Measurements from ENCODE around the gene SELENOS. TPM values are rescaled to one million over a fixed set of nuclear protein-coding genes. Genes with fewer than 3 reads are reported as not detected.

SELENOS gene
- total RNA-seq, 4 donors from 2014 or later, result 14.0 to 119 (median 103) TPM

DNA sequence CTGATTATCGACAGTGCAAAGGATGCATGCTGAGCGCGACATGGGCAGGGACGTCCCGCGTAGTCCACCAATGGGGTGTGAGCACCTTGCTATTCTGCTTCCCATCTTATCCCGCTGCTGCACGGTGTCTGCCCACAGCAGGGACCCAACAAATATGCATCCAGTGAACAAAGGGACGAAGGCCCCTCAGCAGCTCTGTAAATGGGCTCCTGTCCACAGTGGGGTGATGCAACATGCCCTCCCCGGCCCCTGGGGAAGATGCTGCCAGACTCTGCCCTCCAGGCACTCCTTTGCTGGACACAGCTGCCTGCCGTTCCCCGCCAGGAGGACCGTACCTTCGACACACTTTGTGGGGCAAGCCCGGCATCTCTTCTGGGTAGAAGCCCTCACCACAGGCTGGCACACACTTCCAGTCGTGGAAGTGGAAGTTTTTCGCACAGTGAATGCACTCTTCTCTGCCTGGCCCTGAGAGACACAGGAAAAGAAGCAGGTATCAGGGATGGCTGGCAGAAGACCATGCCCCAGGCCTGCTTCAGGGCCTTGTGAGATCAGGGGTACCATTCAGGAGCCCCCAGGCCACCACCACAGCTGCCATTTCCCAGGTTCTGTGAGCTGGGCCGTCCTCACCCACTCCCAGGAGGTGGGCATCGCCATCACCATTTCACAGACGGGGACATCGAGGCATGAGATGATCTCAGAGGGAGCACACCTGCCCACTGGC is 35.9 kb upstream of the SELENOS start:
- no peaks in the 10 kb centered on the region for H3K9me3 ChIP-seq
- no peak overlapping the region for H3K4me3 ChIP-seq
- H3K27me3 ChIP-seq, result no peaks in the 10 kb centered on the region
- TF ChIP-seq CTCF (IDR thresholded peaks at IDR 0.05) (no peak), POLR2A (IDR thresholded peaks at IDR 0.05) (no peak)
- DNase-seq, result peak in 1 of 3 donors; percentile 36
- no peaks in the 10 kb centered on the region for H3K4me1 ChIP-seq
- no peak overlapping the region for H3K27ac ChIP-seq
- peaks cover 0 to 3% (median 0%) of the 10 kb centered on the region in 3 donors for H3K36me3 ChIP-seq

DNA sequence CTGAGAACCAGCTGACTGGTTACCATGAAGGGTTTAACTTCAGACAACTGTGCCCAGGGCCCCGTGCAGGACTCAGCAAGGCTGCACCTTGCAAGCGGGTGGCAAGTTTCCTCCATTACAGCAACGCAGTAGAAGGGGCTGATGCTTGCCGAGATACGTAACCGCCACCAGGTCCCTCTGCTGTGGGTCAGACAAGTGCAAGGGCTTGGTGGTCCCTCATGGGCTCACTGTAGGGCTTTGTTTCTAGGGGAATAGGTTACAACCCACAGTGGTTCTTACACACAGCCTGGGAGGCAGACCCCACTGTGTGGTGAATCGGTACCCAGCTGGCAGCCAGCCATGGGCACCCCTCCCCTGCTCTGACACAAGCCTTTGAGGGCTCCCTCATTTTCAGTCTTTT is 33.2 kb upstream of the SELENOS start:
- peak in 1 of 3 donors; percentile 31 for DNase-seq
- H3K36me3 ChIP-seq, result peaks cover 0 to 3% (median 0%) of the 10 kb centered on the region in 3 donors
- H3K27ac ChIP-seq, result no peak overlapping the region
- no peak overlapping the region for H3K4me3 ChIP-seq
- TF ChIP-seq CTCF (IDR thresholded peaks at IDR 0.05), result no peak
- no peak for TF ChIP-seq POLR2A (IDR thresholded peaks at IDR 0.05)
- H3K27me3 ChIP-seq, result no peaks in the 10 kb centered on the region
- no peaks in the 10 kb centered on the region for H3K9me3 ChIP-seq
- no peaks in the 10 kb centered on the region for H3K4me1 ChIP-seq

DNA sequence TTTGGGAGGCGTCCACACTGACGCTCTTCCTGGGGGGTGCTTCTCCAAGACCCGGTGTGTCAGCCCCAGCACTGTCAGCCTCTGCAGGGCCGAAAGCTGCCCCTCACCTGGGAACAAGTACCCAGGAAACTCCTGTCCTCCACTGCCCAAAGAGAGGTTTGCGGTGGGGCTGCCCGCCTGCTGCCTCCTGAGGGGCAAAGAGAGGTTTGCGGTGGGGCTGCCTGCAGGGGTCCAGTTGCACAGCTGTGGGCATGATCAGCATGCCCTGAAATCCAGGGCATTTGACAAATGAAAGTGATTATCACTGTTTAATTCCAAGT is 32.8 kb upstream of the SELENOS start:
- no peaks in the 10 kb centered on the region for H3K9me3 ChIP-seq
- no peaks in the 10 kb centered on the region for H3K4me1 ChIP-seq
- H3K27ac ChIP-seq, result no peak overlapping the region
- no peak overlapping the region for H3K4me3 ChIP-seq
- peaks cover 0 to 3% (median 0%) of the 10 kb centered on the region in 3 donors for H3K36me3 ChIP-seq
- TF ChIP-seq POLR2A (IDR thresholded peaks at IDR 0.05) (no peak), CTCF (IDR thresholded peaks at IDR 0.05) (no peak)
- no peak for DNase-seq
- no peaks in the 10 kb centered on the region for H3K27me3 ChIP-seq

- Histone ChIP-seq H3K9me3 (no peaks in the 10 kb centered on the region), H3K4me3 (no peak overlapping the region), H3K27ac (no peak overlapping the region), H3K36me3 (peaks cover 0 to 3% (median 0%) of the 10 kb centered on the region in 3 donors), H3K4me1 (no peaks in the 10 kb centered on the region), H3K27me3 (no peaks in the 10 kb centered on the region)
- TF ChIP-seq CTCF (IDR thresholded peaks at IDR 0.05) (no peak), POLR2A (IDR thresholded peaks at IDR 0.05) (no peak)
- DNase-seq, result peak in 1 of 3 donors; percentile 37
Measured at GRCh38 chr15:101309436-101310160, 32.3 kb upstream of the SELENOS start.

DNA sequence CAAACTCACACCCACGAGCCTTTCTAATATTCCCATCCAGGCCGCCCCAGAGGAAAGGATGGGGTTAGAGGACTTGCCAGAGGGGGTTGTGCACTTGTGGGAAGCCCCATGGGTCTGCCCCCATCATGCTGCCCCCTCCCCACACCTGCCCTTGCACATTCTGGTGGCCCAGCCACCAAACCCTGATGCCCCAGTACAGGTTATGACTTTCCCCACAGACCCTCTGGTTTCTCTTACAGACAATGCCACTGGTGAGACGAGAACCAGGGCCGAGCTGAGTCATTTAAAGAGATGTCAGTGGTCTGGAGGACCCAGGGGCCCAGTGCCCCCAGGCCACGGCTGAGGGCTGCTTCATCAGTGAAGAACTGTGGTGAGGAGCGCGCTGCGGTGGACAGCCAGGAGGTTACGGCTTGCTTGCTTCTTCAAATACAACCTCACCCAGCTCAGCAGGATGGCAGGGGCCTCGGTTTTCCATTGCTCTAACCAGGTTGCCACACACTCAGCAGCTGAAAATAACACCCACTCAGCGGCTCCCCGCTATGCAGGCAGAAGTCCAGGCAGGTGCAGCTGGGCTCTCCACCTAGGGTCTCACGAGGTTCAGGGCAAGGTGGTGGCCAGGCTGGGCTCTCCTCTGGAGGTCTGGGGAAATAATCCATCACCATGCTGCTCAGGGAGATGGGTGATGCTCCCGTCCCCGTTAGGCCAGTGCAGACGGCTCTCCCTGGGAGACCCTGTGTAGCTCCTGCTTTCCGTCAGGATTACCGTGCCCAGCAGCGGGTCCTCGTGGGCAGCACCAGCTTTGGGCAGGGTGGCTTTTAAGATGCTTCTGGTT is 31.5 kb upstream of the SELENOS start:
- Histone ChIP-seq H3K9me3 (no peaks in the 10 kb centered on the region), H3K4me3 (no peak overlapping the region), H3K36me3 (peaks cover 0 to 3% (median 0%) of the 10 kb centered on the region in 3 donors), H3K4me1 (no peaks in the 10 kb centered on the region), H3K27ac (no peak overlapping the region), H3K27me3 (no peaks in the 10 kb centered on the region)
- peak in 1 of 3 donors; percentile 27 for DNase-seq
- no peak for TF ChIP-seq CTCF (IDR thresholded peaks at IDR 0.05)
- no peak for TF ChIP-seq POLR2A (IDR thresholded peaks at IDR 0.05)
